ENCODE data around the gene PRKACA. TPM values are rescaled to one million over a fixed set of nuclear protein-coding genes. Genes with fewer than 3 reads are reported as not detected.

The PRKACA gene
- 10 to 100 TPM; 18.2 to 39.8 (median 30.0) TPM for total RNA-seq

- DNase-seq: peak; percentile 97 to 99 (median 99)
- H3K4me1 ChIP-seq: peaks cover 1 to 55% (median 14%) of the 10 kb centered on the region in 4 donors
- TF ChIP-seq POLR2A (IDR thresholded peaks at IDR 0.05) (no peak), CTCF (IDR thresholded peaks at IDR 0.05) (no peak)
Measured at GRCh38 chr19:14117668-14118164, at the start of gene PRKACA. Gene PRKACA, minus strand, starts transcription at chr19:14117762. Its CDS starts 215 bp downstream, at chr19:14117547.

DNA sequence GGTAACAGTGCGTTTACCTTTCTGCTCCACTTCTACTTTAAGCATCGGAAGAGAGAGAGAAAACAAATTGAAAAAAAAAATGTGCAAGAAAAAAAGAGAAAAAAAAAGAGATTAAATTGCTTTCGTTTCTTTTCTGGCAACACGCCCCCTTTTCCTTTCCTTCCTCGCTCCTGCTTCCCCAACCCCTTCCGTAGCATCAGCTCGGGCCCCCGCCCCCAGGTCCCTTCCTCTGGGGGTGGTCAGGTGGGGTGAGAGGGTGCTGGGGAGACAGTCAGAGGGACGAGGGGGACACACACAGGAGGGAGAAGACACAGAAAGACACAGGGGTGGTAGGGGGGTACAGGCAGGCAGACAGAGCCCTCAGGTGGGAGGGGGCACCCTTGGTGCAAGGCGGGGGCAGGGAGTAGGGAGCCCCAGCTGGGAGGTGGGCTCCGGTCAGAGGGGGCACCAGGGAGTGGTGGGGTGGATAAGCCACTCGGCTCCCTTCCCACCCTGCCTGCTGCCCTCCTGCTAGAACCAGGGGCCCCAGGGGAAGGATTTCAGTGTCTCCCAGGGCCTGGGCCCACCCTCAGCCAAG is 49.5 kb upstream of the PRKACA start:
- TF ChIP-seq CTCF (IDR thresholded peaks at IDR 0.05): no peak
- no peak for TF ChIP-seq POLR2A (IDR thresholded peaks at IDR 0.05)
- DNase-seq: no peak
- H3K9me3 ChIP-seq: no peaks in the 10 kb centered on the region
- peaks cover 0 to 46% (median 0%) of the 10 kb centered on the region in 3 donors for H3K36me3 ChIP-seq
- no peaks in the 10 kb centered on the region for H3K27me3 ChIP-seq
- peak overlapping the region in 2 of 4 donors; percentile 30 to 51 for H3K27ac ChIP-seq
- peak overlapping the region in 2 of 4 donors; percentile 9 to 22 for H3K4me3 ChIP-seq
- peaks cover 0 to 13% (median 4%) of the 10 kb centered on the region in 4 donors for H3K4me1 ChIP-seq

More at GRCh38 chr19:14117668-14118164, at the start of gene PRKACA:
- Histone ChIP-seq H3K27me3 (no peaks in the 10 kb centered on the region), H3K36me3 (no peaks in the 10 kb centered on the region), H3K27ac (peak within 1 kb of the TSS; percentile 83 to 100 (median 98)), H3K4me3 (peak within 1 kb of the TSS; percentile 61 to 99 (median 78)), H3K9me3 (no peaks in the 10 kb centered on the region)

- no peaks in the 10 kb centered on the region for H3K9me3 ChIP-seq
- no peak for TF ChIP-seq POLR2A (IDR thresholded peaks at IDR 0.05)
- no peak for TF ChIP-seq CTCF (IDR thresholded peaks at IDR 0.05)
- no peak for DNase-seq
- H3K27me3 ChIP-seq: no peaks in the 10 kb centered on the region
- peak overlapping the region in 2 of 4 donors; percentile 9 to 22 for H3K4me3 ChIP-seq
- peak overlapping the region in 1 of 4 donors; percentile 51 for H3K27ac ChIP-seq
- H3K36me3 ChIP-seq: peaks cover 0 to 40% (median 0%) of the 10 kb centered on the region in 3 donors
- peaks cover 0 to 13% (median 4%) of the 10 kb centered on the region in 4 donors for H3K4me1 ChIP-seq
Measured at GRCh38 chr19:14165990-14166830, 48.6 kb upstream of the PRKACA start.

DNA sequence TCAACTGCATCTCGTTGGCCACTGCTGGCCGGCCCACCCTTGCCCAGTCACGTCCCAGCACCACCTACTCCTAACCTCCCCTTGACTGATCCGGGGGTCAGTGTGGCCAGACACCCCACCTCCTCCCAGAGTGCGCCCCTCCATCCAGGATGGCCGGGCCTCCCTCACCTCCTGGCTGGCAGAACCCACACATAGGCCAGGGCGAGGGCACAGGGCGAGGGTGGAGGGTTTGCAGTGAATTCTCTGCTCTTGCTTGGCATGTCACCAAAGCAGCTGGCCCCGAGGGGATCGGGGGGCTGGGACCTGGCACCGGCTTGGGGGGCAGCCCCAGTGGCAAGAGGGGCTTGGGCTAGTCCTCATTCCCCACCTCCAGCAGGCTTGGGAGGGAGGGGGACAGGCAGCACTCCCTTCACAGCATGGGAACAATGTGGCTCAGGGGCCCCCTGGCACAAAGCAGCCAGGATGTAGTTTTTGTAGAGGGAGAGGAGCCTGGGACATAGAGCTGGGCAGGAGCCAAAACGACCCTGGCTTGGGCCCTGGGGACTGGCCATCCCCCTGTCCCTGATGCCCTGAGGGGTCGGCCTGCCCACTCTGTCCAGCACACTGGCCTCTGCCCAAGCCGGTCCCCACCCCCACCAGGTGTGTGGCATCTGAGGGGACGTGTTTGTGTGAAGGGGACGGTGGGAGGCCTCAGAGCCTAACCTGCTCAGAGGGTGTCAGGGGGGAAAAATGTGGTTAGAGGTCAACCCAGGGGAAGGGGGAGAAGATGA is 47.3 kb upstream of the PRKACA start:
- Histone ChIP-seq H3K36me3 (peaks cover 0 to 27% (median 0%) of the 10 kb centered on the region in 3 donors), H3K27ac (no peak overlapping the region), H3K4me3 (no peak overlapping the region), H3K9me3 (no peaks in the 10 kb centered on the region), H3K27me3 (no peaks in the 10 kb centered on the region), H3K4me1 (peaks cover 0 to 13% (median 4%) of the 10 kb centered on the region in 4 donors)
- DNase-seq: no peak
- TF ChIP-seq CTCF (IDR thresholded peaks at IDR 0.05) (no peak), POLR2A (IDR thresholded peaks at IDR 0.05) (no peak)

- peaks cover 0 to 25% (median 0%) of the 10 kb centered on the region in 3 donors for H3K36me3 ChIP-seq
- TF ChIP-seq POLR2A (IDR thresholded peaks at IDR 0.05): no peak
- no peak for TF ChIP-seq CTCF (IDR thresholded peaks at IDR 0.05)
- DNase-seq: no peak
- no peak overlapping the region for H3K4me3 ChIP-seq
- H3K27ac ChIP-seq: no peak overlapping the region
- H3K4me1 ChIP-seq: peaks cover 0 to 13% (median 4%) of the 10 kb centered on the region in 4 donors
- H3K9me3 ChIP-seq: no peaks in the 10 kb centered on the region
- H3K27me3 ChIP-seq: no peaks in the 10 kb centered on the region
Measured at GRCh38 chr19:14164082-14164481, 46.5 kb upstream of the PRKACA start.
